HG02840 (cell line): ENCODE results near the gene IRGQ.
"Not testable (repeated sequence)": the region's sequence is repeated elsewhere in the genome, so short reads cannot be mapped to it uniquely, and the experiment has no call there.

Experiments
- ATAC-seq: cut with Tn5 transposase; IDR thresholded peaks from one replicate; pipeline ENCODE4 v1.9.1; 2021; ENCODE audit warnings: mild to moderate bottlenecking, moderate library complexity, moderate number of reproducible peaks; ENCODE audit not compliant: unreplicated experiment, low FRiP score

The IRGQ gene

DNA sequence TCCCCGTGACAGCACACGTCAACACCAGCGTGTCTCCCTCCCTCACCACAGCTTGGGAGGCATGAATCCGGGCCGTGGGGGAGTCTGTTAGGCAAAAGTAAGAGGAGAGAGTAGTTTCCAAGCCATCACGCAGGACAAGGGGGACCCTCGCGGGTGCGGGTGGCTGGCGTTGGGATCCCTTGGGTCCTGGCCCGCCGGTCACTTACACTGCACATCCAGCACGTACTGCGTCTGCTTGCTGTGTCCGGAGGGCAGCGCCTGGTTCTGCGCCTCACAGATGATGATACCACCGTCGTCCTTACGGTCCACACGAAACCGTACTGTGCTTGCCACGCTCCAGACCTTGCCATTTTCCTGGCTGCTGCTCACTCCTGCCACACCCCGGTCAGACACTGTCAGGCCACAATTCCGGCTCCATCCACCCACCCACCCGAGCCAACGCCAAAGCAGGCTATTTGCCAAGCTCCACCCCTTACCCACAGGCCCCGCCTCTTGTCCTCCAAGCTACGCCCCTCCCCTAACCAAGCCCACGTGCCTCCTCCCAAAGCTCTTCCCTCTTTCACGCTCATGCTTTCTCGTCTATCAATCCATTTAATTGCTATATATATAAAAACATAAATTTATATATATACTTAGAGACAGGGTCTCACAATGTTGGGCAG lies 30.1 kb upstream of the IRGQ start:
- no peak for ATAC-seq

- no peak for ATAC-seq
Observed at GRCh38 chr19:43624933-43625332, 29.0 kb upstream of the IRGQ start.

- no peak for ATAC-seq
Observed at GRCh38 chr19:43623889-43624670, 28.1 kb upstream of the IRGQ start.

DNA sequence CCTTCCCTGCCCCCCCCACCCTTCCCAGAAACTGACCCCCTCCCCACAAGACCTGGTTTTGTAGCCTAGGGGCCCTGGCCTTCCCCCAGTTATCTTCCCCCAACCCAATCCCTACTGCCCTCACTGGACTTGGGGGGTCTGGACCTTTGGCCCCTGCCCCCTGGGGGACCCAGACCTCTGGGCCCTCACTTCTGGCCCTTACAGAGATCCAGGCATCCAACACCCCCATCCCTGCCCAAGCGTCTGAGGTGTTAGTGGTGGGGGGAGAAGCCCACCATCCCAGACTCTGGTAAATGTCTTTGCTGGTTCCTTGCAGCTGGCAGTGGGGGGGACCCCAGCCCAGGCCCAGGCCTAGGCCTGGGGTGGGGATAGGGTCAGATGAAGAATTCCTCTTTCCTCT lies 27.0 kb upstream of the IRGQ start:
- no peak for ATAC-seq

- no peak for ATAC-seq
Observed at GRCh38 chr19:43622070-43622469, 26.1 kb upstream of the IRGQ start.

GRCh38 chr19:43620061-43621001 lies 24.4 kb upstream of the IRGQ start:
- ATAC-seq: no peak

DNA sequence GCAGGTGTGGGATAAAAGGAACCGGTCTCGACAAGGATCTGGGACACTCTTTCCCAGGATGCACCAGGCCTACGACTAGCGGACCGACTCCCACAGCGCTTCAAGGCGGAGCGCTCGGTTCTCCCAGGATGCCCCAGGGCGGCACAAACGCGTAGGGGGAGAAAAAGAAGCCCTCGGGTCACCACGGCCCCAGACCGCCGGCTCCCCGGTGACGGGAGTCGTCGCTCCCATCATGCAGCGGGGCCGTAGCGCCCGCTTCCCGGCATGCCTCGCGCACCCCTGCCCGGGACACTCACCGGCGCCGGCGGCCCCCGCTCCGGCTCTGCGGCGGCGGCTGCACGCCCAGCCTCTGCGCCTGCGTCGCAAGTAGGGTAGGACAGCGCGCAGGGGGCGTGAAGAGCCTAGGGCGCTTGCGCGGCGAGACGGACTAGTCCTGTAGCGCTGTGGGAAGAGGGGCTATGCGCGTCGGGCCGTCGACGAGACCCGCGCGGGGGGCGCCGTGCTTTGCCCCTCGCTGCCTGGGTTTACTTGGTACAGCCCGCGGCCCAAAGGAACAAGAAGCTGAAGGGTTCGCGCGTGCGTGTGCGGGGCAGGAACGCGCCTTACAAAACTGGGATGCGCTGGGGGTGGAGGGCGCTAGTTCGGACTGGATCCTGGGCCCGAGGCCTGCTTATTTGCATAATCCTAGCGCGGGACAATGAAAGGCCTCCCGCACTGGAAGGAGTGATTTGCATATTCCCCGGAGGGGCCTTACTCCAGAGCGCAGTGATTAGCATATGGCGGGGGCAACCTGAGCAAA lies 23.5 kb upstream of the IRGQ start, which contains the start of gene ZNF428:
Gene ZNF428, minus strand, starts transcription at position 368 of the 799 bp plus-strand sequence. CDS start 5,325 bp downstream, outside the sequence.
- peak; percentile 77 for ATAC-seq

GRCh38 chr19:43618921-43619261 lies 23.0 kb upstream of the IRGQ start:
- no peak for ATAC-seq

DNA sequence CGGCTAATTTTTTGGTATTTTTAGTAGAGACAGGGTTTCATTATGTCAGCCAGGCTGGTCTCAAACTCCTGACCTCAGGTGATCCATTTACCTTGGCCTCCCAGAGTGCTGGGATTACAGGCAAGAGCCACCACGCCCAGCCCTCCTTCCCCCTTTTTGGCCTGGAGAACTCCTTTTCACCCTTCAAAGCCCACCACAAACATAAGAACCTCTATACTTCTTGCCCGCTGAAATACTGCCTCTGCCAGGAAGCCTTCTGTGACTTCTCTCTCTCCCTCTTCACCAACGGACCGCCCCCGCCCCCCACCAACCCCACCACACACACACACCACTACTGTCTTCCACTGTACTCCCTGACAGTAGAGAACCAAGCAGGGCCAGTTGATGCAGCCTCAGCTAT lies 21.0 kb upstream of the IRGQ start:
- ATAC-seq: no peak

- ATAC-seq: no peak
Observed at GRCh38 chr19:43616306-43616705, 20.4 kb upstream of the IRGQ start.

DNA sequence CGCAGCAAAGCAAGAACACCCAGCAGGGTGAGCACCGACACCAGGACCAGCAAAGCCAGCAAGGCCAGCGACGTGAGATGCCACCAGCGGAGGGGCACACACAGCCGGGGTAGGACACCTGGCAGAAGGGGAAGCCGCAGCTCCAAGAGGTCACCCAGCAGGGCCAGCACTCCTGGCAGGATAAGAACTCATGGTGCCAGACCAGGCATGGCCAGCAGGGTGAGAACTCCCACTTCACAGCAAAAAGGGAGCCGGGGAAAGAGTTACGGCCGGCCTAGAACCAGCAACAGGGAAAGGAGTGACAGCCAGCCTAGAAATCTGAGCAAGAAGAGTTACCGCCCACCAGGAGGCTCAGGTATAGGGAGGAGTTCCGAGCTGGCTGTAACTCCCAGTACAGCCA lies 16.4 kb upstream of the IRGQ start:
- no peak for ATAC-seq

GRCh38 chr19:43611788-43612187 lies 15.9 kb upstream of the IRGQ start, which contains the start of gene SRRM5:
SRRM5 (plus strand) TSS chr19:43612088; CDS start chr19:43612122, 34 bp downstream.
- ATAC-seq: no peak

DNA sequence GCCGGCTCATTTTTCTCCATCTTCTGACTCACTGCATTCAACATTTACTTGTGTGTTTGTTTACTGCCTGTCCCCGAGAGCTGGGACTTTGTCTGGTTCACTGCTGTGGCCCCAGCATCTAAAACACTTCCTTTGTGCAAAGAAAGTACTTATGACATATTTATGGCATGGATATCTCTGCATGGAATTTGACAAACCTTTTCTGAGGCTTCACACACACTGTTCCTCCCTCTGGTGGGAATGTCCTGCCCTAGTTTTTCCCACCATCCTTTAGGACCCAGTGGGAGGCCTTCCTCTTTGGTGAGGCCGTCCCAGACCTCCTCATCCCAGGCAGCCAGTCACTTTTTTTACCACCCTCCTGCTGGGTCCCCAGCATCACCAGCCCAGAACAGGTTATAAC lies 14.6 kb upstream of the IRGQ start:
- no peak for ATAC-seq

- no peak for ATAC-seq
Observed at GRCh38 chr19:43609872-43610271, 13.9 kb upstream of the IRGQ start.

DNA sequence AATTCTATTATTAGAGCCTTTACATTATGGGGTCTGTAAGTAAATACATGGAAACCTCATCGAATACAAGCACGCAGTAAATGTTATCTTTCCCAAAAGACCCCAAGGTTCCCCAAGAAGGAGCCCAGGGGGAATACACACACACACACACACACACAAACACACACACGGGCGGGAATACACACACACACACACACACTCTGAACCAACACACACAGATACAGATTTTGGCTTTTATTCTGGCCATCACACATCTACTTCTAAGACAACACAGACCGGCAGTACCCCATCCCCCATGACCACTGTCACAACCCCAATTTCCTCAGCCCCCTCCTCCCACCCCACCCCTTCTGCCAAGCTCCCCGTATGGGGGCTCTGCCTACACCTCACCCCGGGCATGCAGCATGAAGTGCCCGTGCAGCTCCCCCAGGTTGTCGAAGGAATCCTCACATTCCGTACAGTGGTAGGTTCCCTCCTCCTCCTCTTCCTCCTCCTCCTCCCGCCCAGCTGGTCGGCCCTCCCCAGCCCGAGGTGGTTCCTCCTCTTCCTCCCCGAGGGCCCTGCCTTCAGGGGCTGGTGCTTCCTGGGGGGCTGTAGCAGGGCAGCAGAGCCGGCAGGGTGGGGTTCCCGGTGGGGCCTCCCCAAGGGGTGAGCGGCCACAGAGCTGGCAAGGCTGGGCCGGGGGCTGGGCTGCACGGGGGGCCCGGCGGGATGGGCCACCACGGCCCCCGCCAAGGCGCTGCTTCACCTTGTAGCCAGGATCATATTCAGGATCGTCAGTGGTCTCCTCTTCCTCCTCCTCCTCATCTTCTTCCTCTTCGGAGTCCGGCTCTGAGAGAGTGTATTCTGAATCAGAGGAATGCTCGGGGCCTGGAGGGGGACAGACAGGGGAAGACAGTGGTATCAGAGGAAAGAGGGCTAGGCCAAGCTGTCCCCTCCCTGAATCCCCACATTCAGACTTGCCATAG lies 11.6 kb upstream of the IRGQ start:
- no peak for ATAC-seq

GRCh38 chr19:43606569-43607229 lies 10.8 kb upstream of the IRGQ start:
- ATAC-seq: no peak

DNA sequence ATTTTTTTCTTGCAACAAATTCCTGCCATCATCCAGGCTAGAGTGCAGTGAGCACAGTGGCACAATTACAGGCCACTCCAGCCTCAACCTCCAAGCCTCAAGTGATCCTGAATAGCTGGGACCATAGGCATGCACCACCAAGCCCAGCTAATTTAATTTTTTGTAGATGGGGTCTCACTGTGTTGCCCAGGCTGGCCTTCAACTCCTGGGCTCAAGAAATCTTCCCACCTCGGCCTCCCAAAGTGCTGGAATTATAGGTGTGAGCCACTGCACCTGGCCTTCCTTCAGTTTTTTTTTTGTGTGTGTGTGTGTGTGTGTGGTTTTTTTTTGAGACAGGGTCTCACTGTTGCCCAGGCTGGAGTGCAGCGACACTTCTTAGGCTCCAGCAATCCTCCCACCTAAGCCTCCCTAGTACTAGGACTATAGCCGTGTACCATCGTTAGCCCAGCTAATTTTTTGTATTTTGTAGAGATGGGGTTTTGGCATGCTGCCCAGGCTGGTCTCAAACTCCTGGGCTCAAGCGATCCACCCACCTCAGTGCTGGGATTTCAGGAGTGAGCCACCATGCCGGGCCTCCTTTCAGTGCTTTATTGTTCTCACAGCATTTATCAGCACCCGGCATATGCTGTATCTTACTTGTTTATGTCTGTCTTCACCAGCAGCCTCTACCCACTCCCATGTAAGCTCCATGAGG lies 10.1 kb upstream of the IRGQ start:
- ATAC-seq: no peak

GRCh38 chr19:43600326-43600725 lies 4.4 kb upstream of the IRGQ start:
- ATAC-seq: not testable (repeated sequence)
